Fibroblast of villous mesenchyme (primary cell): ENCODE results near the gene SAXO1. TPM values are rescaled to one million over a fixed set of nuclear protein-coding genes. Genes with fewer than 3 reads are reported as not detected.
A peak's percentile ranks its signal among the peaks of the same experiment; 100 is the strongest.

Experiments used
- DNase-seq: peaks from one replicate; pipeline ENCODE4 v3.0.0-alpha.2; 2010; ENCODE audit warnings: low read depth
- H3K4me3 ChIP-seq: 2 replicates; pipeline ENCODE4 v1.5.1; 2011; ENCODE audit warnings: low read depth, mild to moderate bottlenecking, low read length
- CTCF ChIP-seq: IDR thresholded peaks from 2 replicates; pipeline ENCODE4 v1.5.1; 2012; ENCODE audit warnings: low read depth, mild to moderate bottlenecking, low read length; ENCODE audit not compliant: insufficient read depth
- total RNA-seq: library from RNA; depleted of rRNA; stranded (reverse); fragments of >200 nt; gene quantifications from 2 replicates; pipeline ENCODE4 v1.2.3, GENCODE V29; 2012

The SAXO1 gene
- total RNA-seq, 1 donor, result not detected

- H3K4me3 ChIP-seq, result no peak overlapping the region
- no peak for DNase-seq
- TF ChIP-seq CTCF, result no peak
Observed at GRCh38 chr9:18903450-18903849, 129.6 kb downstream of the SAXO1 start.

- no peak for TF ChIP-seq CTCF
- H3K4me3 ChIP-seq, result no peak overlapping the region
- DNase-seq, result peak; percentile 26
Observed at GRCh38 chr9:18896531-18897179, 136.4 kb downstream of the SAXO1 start.

GRCh38 chr9:18896004-18896403 lies 137.0 kb downstream of the SAXO1 start:
- no peak for TF ChIP-seq CTCF
- DNase-seq, result no peak

GRCh38 chr9:18893491-18893890 lies 139.5 kb downstream of the SAXO1 start:
- no peak for DNase-seq
- TF ChIP-seq CTCF, result no peak
- H3K4me3 ChIP-seq, result no peak overlapping the region

More at GRCh38 chr9:18896004-18896403, 137.0 kb downstream of the SAXO1 start:
- no peak overlapping the region for H3K4me3 ChIP-seq

- no peak for DNase-seq
- no peak overlapping the region for H3K4me3 ChIP-seq
- no peak for TF ChIP-seq CTCF
Observed at GRCh38 chr9:18893046-18893445, 140.0 kb downstream of the SAXO1 start.

- no peak overlapping the region for H3K4me3 ChIP-seq
- no peak for TF ChIP-seq CTCF
- no peak for DNase-seq
Observed at GRCh38 chr9:18891946-18892670, 140.9 kb downstream of the SAXO1 start.
